ENCODE results near the gene ADAMTS2. TPM values are rescaled to one million over a fixed set of nuclear protein-coding genes. Genes with fewer than 3 reads are reported as not detected.

ADAMTS2 gene
- total RNA-seq, 1 donor from 2014 or later = not detected

GRCh38 chr5:179245031-179245430, 100.2 kb downstream of the ADAMTS2 start:
- Mint-ChIP-seq H3K4me3 (no peak overlapping the region), H3K36me3 (ENCODE audit: low read depth) (no peaks in the 10 kb centered on the region), H3K9me3 (peaks cover 16% of the 10 kb centered on the region), H3K27ac (no peak overlapping the region), H3K4me1 (no peaks in the 10 kb centered on the region), H3K27me3 (peaks cover 4% of the 10 kb centered on the region)
- DNase-seq (no peak), ATAC-seq (ENCODE audit: low read depth) (no peak)
- POLR2A ChIA-PET = no interaction called here
- TF ChIP-seq CTCF (IDR thresholded peaks at IDR 0.05) = no peak
- CTCF ChIA-PET = no interaction called here
- intact Hi-C loops (cut with micrococcal nuclease) = no loop called here

GRCh38 chr5:179244044-179244443, 101.2 kb downstream of the ADAMTS2 start:
- H3K4me3 Mint-ChIP-seq = no peak overlapping the region
- ChIA-PET CTCF (no interaction called here), POLR2A (no interaction called here)
- H3K27me3 Mint-ChIP-seq = peaks cover 4% of the 10 kb centered on the region
- no peaks in the 10 kb centered on the region for H3K36me3 Mint-ChIP-seq (ENCODE audit: low read depth)
- intact Hi-C loops (cut with micrococcal nuclease) = no loop called here
- H3K27ac Mint-ChIP-seq = no peak overlapping the region
- no peak for DNase-seq
- no peak for ATAC-seq (ENCODE audit: low read depth)
- no peak for TF ChIP-seq CTCF (IDR thresholded peaks at IDR 0.05)
- H3K9me3 Mint-ChIP-seq = peaks cover 16% of the 10 kb centered on the region
- H3K4me1 Mint-ChIP-seq = no peaks in the 10 kb centered on the region

GRCh38 chr5:179243333-179243732, 101.9 kb downstream of the ADAMTS2 start:
- Mint-ChIP-seq H3K27ac (no peak overlapping the region), H3K4me3 (no peak overlapping the region), H3K9me3 (peaks cover 16% of the 10 kb centered on the region), H3K27me3 (peaks cover 4% of the 10 kb centered on the region), H3K36me3 (ENCODE audit: low read depth) (no peaks in the 10 kb centered on the region), H3K4me1 (no peaks in the 10 kb centered on the region)
- ChIA-PET CTCF (no interaction called here), POLR2A (no interaction called here)
- no peak for ATAC-seq (ENCODE audit: low read depth)
- intact Hi-C loops (cut with micrococcal nuclease) = no loop called here
- DNase-seq = no peak
- no peak for TF ChIP-seq CTCF (IDR thresholded peaks at IDR 0.05)

- no peak overlapping the region for H3K27ac Mint-ChIP-seq
- ChIA-PET POLR2A (no interaction called here), CTCF (no interaction called here)
- ATAC-seq (ENCODE audit: low read depth) (no peak), DNase-seq (no peak)
- no peak for TF ChIP-seq CTCF (IDR thresholded peaks at IDR 0.05)
- H3K36me3 Mint-ChIP-seq (ENCODE audit: low read depth) = no peaks in the 10 kb centered on the region
- intact Hi-C loops (cut with micrococcal nuclease) = no loop called here
- no peaks in the 10 kb centered on the region for H3K4me1 Mint-ChIP-seq
- no peak overlapping the region for H3K4me3 Mint-ChIP-seq
- peaks cover 15% of the 10 kb centered on the region for H3K9me3 Mint-ChIP-seq
- H3K27me3 Mint-ChIP-seq = peaks cover 4% of the 10 kb centered on the region
Observed at GRCh38 chr5:179242676-179243075, 102.6 kb downstream of the ADAMTS2 start.

- Mint-ChIP-seq H3K9me3 (peaks cover 8% of the 10 kb centered on the region), H3K4me1 (no peaks in the 10 kb centered on the region), H3K27me3 (peaks cover 4% of the 10 kb centered on the region), H3K4me3 (no peak overlapping the region), H3K36me3 (ENCODE audit: low read depth) (no peaks in the 10 kb centered on the region), H3K27ac (no peak overlapping the region)
- ChIA-PET POLR2A (no interaction called here), CTCF (no interaction called here)
- ATAC-seq (ENCODE audit: low read depth) (no peak), DNase-seq (no peak)
- intact Hi-C loops (cut with micrococcal nuclease) = no loop called here
- TF ChIP-seq CTCF (IDR thresholded peaks at IDR 0.05) = no peak
Observed at GRCh38 chr5:179241764-179242370, 103.4 kb downstream of the ADAMTS2 start.

Data from activated B cell treated with CpG ODN at 0.5 μM for 24 hours (primary cell).